ENCODE results near the gene B3GNT2.
"Not testable (repeated sequence)": the region's sequence is repeated elsewhere in the genome, so short reads cannot be mapped to it uniquely, and the experiment has no call there.

The B3GNT2 gene

GRCh38 chr2:62152000-62152399, 43.9 kb upstream of the B3GNT2 start:
- no peak overlapping the region for H3K4me3 ChIP-seq (ENCODE audit: low read depth, low read length)
- no peak for TF ChIP-seq CTCF (conservative IDR thresholded peaks at IDR 0.05; ENCODE audit: low read depth, low read length)
- peak; percentile 34 for DNase-seq (ENCODE audit: low read depth)

- DNase-seq (ENCODE audit: low read depth) = no peak
- no peak overlapping the region for H3K4me3 ChIP-seq (ENCODE audit: low read depth, low read length)
- no peak for TF ChIP-seq CTCF (conservative IDR thresholded peaks at IDR 0.05; ENCODE audit: low read depth, low read length)
These were observed 38.9 kb upstream of the B3GNT2 start for GRCh38 chr2:62156861-62157496.

- TF ChIP-seq CTCF (conservative IDR thresholded peaks at IDR 0.05; ENCODE audit: low read depth, low read length) = no peak
- no peak overlapping the region for H3K4me3 ChIP-seq (ENCODE audit: low read depth, low read length)
These were observed 37.3 kb upstream of the B3GNT2 start for GRCh38 chr2:62158444-62159121.

GRCh38 chr2:62160691-62161090, 35.2 kb upstream of the B3GNT2 start:
- H3K4me3 ChIP-seq (ENCODE audit: low read depth, low read length); DNase-seq (ENCODE audit: low read depth): not testable (repeated sequence)

More at GRCh38 chr2:62158444-62159121, 37.3 kb upstream of the B3GNT2 start:
- no peak for DNase-seq (ENCODE audit: low read depth)

GRCh38 chr2:62163106-62163831, 32.6 kb upstream of the B3GNT2 start:
- no peak for DNase-seq (ENCODE audit: low read depth)
- TF ChIP-seq CTCF (conservative IDR thresholded peaks at IDR 0.05; ENCODE audit: low read depth, low read length) = no peak
- H3K4me3 ChIP-seq (ENCODE audit: low read depth, low read length) = no peak overlapping the region

- H3K4me3 ChIP-seq (ENCODE audit: low read depth, low read length) = no peak overlapping the region
- no peak for TF ChIP-seq CTCF (conservative IDR thresholded peaks at IDR 0.05; ENCODE audit: low read depth, low read length)
- no peak for DNase-seq (ENCODE audit: low read depth)
These were observed 32.1 kb upstream of the B3GNT2 start for GRCh38 chr2:62163834-62164233.

- TF ChIP-seq CTCF (conservative IDR thresholded peaks at IDR 0.05; ENCODE audit: low read depth, low read length) = no peak
- no peak overlapping the region for H3K4me3 ChIP-seq (ENCODE audit: low read depth, low read length)
- no peak for DNase-seq (ENCODE audit: low read depth)
These were observed 20.2 kb upstream of the B3GNT2 start for GRCh38 chr2:62175728-62176127.

All from choroid plexus epithelial cell (primary cell).